ACC112 (cell line): ENCODE measurements around the gene SMAD3.

Experiments
- H2AFZ ChIP-seq: fragments of 200-600 bp; sonication (generic); one replicate; pipeline ENCODE4 v1.6.0; 2017; ENCODE audit warnings: antibody characterized with exemption, low read length; ENCODE audit not compliant: unreplicated experiment
- H3K27ac ChIP-seq: fragments of 200-600 bp; sonication (generic); 2 replicates; pipeline ENCODE4 v1.5.1; 2014; ENCODE audit warnings: low read depth, mild to moderate bottlenecking, antibody characterized with exemption, low read length, moderate library complexity
- H3K27me3 ChIP-seq: fragments of 200-600 bp; sonication (generic); 2 replicates; pipeline ENCODE4 v1.6.1; 2014; ENCODE audit warnings: mild to moderate bottlenecking, antibody characterized with exemption, low read length, moderate library complexity, mixed read lengths; ENCODE audit not compliant: insufficient read depth
- H3K36me3 ChIP-seq: fragments of 200-600 bp; sonication (generic); 2 replicates; pipeline ENCODE4 v1.6.1; 2016; ENCODE audit warnings: mild to moderate bottlenecking, antibody characterized with exemption, low read length, moderate library complexity, mixed read lengths; ENCODE audit not compliant: insufficient read depth
- H3K4me1 ChIP-seq: fragments of 200-600 bp; sonication (generic); one replicate; pipeline ENCODE4 v1.6.1; 2016; ENCODE audit warnings: low read length, mixed read lengths; ENCODE audit not compliant: insufficient read depth, unreplicated experiment, control insufficient read depth
- H3K4me3 ChIP-seq: fragments of 200-600 bp; sonication (generic); 2 replicates; pipeline ENCODE4 v1.5.1; 2014; ENCODE audit warnings: mild to moderate bottlenecking, low read depth, low read length
- H3K79me2 ChIP-seq: fragments of 200-600 bp; sonication (generic); one replicate; pipeline ENCODE4 v1.6.0; 2016; ENCODE audit warnings: low read length; ENCODE audit not compliant: control insufficient read depth, unreplicated experiment, insufficient read depth

The SMAD3 gene

DNA sequence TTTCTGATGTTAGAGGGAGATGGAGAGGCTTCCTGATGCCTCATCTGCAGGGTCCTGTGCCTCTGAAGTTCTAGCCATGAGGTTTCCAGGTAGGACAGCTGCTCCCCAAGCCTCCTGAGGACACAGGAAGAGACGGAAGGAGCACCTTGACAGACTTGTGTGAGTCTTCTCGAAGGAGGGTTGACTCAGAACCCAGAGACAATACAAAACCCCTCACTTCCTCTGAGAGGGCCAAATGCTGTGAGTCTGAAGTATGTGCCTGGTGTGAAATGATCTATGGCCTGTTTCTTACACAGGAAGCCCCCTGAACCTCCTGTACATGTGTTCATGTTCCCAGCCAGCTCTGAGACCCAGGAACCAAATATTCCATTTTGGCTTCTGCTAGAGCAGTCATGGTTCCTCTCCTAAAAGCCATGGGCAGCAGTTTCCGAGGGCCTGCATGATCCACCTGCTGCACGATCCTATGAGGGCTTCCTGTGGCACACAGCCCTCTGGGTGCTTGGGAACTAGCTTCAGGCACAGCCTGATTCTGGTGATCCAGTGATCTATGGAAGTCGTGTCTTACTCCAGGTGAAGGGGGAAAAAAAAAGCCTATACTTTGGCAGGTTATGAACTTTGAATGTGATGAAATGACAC is 126.9 kb downstream of the SMAD3 start:
- Histone ChIP-seq H3K27ac (no peak overlapping the region), H3K4me1 (peaks cover 34% of the 10 kb centered on the region), H3K4me3 (no peak overlapping the region), H2AFZ (no peak overlapping the region), H3K36me3 (peaks cover 54% of the 10 kb centered on the region; the same call in 1 of the 2 replicates), H3K79me2 (no peaks in the 10 kb centered on the region), H3K27me3 (no peaks in the 10 kb centered on the region)

GRCh38 chr15:67193223-67193990 is 128.0 kb downstream of the SMAD3 start:
- Histone ChIP-seq H3K4me1 (peaks cover 26% of the 10 kb centered on the region), H3K27me3 (no peaks in the 10 kb centered on the region), H3K79me2 (no peaks in the 10 kb centered on the region), H3K27ac (peak overlapping the region; percentile 17; the same call in 1 of the 2 replicates), H3K4me3 (no peak overlapping the region), H2AFZ (no peak overlapping the region), H3K36me3 (peaks cover 49% of the 10 kb centered on the region; the same call in 1 of the 2 replicates)

DNA sequence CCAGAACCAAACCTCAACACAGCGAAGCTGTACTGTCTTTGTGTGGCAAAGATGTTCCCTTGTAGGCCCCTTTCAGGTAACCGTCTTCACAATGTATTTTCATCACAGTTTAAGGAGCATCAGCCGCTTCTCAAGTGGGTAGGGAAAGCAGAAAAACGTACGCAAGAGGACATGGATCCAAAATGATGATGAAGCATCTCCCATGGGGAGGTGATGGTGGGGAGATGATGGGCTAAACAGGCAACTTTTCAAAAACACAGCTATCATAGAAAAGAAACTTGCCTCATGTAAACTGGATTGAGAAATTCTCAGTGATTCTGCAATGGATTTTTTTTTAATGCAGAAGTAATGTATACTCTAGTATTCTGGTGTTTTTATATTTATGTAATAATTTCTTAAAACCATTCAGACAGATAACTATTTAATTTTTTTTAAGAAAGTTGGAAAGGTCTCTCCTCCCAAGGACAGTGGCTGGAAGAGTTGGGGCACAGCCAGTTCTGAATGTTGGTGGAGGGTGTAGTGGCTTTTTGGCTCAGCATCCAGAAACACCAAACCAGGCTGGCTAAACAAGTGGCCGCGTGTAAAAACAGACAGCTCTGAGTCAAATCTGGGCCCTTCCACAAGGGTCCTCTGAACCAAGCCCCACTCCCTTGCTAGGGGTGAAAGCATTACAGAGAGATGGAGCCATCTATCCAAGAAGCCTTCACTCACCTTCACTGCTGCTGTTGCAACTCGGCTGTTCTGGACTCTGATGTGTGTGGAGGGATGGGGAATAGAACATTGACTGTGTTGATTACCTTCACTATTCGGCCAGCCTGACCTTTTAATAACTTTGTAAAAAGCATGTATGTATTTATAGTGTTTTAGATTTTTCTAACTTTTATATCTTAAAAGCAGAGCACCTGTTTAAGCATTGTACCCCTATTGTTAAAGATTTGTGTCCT is 129.0 kb downstream of the SMAD3 start:
- H3K36me3 ChIP-seq = peaks cover 43% of the 10 kb centered on the region; the same call in 1 of the 2 replicates
- no peak overlapping the region for H3K27ac ChIP-seq
- no peaks in the 10 kb centered on the region for H3K79me2 ChIP-seq
- H3K4me1 ChIP-seq = peaks cover 19% of the 10 kb centered on the region
- H3K4me3 ChIP-seq = no peak overlapping the region
- H2AFZ ChIP-seq = no peak overlapping the region
- no peaks in the 10 kb centered on the region for H3K27me3 ChIP-seq

DNA sequence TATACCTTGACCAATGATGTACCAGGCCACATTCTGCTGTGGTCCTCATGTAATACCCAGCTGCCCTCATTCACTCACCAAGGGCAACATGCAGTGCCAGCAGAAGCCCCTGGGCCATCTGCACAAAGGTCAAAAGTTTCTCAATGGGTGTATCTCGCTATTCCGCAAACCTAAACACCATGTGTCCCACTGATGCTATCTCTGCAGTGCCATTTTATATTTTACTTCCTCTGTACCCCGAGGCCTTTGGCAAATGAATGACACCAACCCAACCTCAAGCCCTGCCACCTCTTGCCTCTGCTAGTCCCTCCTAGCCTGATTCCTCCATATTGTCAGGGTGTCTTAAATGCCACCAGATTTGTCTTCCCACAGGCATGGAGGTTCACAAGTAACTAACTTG is 129.9 kb downstream of the SMAD3 start:
- Histone ChIP-seq H3K27me3 (no peaks in the 10 kb centered on the region), H3K79me2 (no peaks in the 10 kb centered on the region), H3K4me3 (no peak overlapping the region), H3K4me1 (peaks cover 26% of the 10 kb centered on the region), H3K27ac (no peak overlapping the region), H2AFZ (no peak overlapping the region), H3K36me3 (peaks cover 35% of the 10 kb centered on the region; the same call in 1 of the 2 replicates)

DNA sequence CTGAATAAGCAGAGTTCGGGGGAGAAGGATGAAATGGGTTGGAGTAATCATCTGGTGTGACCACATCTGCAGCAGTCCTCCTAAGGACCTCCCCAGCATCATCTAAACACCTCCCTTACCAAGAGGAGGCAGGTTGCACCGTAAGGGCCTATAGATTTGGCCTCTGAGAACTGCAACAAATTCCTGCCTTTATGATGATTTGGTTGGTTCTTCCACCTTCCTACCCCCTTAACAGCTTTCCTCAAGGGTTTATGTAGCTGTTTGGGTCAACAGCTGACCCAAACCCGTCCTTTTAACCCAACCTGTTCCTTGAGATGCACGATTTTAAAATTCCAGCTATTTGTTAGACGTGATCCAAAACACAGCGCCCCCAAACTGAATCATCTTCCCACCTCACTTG is 130.8 kb downstream of the SMAD3 start:
- Histone ChIP-seq H3K4me1 (peaks cover 35% of the 10 kb centered on the region), H3K27me3 (no peaks in the 10 kb centered on the region), H3K79me2 (no peaks in the 10 kb centered on the region), H3K4me3 (no peak overlapping the region), H3K27ac (peak overlapping the region; percentile 42), H2AFZ (no peak overlapping the region), H3K36me3 (peaks cover 27% of the 10 kb centered on the region; the same call in 1 of the 2 replicates)

GRCh38 chr15:67196672-67197363 is 131.4 kb downstream of the SMAD3 start:
- Histone ChIP-seq H3K36me3 (peaks cover 22% of the 10 kb centered on the region; the same call in 1 of the 2 replicates), H3K27ac (peak overlapping the region; percentile 42), H2AFZ (no peak overlapping the region), H3K27me3 (no peaks in the 10 kb centered on the region), H3K4me3 (no peak overlapping the region), H3K4me1 (peaks cover 39% of the 10 kb centered on the region), H3K79me2 (no peaks in the 10 kb centered on the region)

GRCh38 chr15:67197364-67197695 is 131.9 kb downstream of the SMAD3 start:
- Histone ChIP-seq H3K36me3 (peaks cover 16% of the 10 kb centered on the region; the same call in 1 of the 2 replicates), H3K4me1 (peaks cover 39% of the 10 kb centered on the region), H3K4me3 (no peak overlapping the region), H3K27me3 (no peaks in the 10 kb centered on the region), H3K79me2 (no peaks in the 10 kb centered on the region), H2AFZ (no peak overlapping the region), H3K27ac (peak overlapping the region; percentile 42; the same call in 1 of the 2 replicates)

GRCh38 chr15:67198157-67198754 is 132.9 kb downstream of the SMAD3 start:
- H3K27me3 ChIP-seq = no peaks in the 10 kb centered on the region
- no peak overlapping the region for H3K4me3 ChIP-seq
- no peaks in the 10 kb centered on the region for H3K79me2 ChIP-seq
- H3K4me1 ChIP-seq = peaks cover 39% of the 10 kb centered on the region
- H3K36me3 ChIP-seq = peaks cover 8% of the 10 kb centered on the region; the same call in 1 of the 2 replicates
- H2AFZ ChIP-seq = no peak overlapping the region
- H3K27ac ChIP-seq = no peak overlapping the region

DNA sequence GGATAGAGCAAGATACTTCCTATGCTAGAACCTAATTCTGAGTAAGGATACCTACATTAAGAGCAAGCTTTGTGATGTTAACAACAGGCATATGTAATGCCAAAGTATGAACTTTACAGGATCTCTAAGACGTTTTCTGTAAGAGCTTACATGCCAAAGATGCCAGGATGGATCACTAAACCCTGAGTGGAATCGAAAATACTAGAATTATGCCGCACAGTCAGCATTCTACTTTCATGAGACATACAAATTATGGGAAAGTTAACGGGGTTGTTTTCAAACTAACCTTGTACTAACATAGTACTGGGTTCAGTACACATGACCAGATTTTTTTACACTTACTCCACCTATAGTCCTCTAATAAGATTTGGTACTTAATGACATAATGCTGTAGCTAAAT is 134.0 kb downstream of the SMAD3 start:
- H3K36me3 ChIP-seq = no peaks in the 10 kb centered on the region
- no peak overlapping the region for H2AFZ ChIP-seq
- H3K4me1 ChIP-seq = peaks cover 31% of the 10 kb centered on the region

More for the DNA sequence above, 134.0 kb downstream of the SMAD3 start:
- H3K27me3 ChIP-seq = no peaks in the 10 kb centered on the region
- no peak overlapping the region for H3K4me3 ChIP-seq
- H3K79me2 ChIP-seq = no peaks in the 10 kb centered on the region
- peak overlapping the region; percentile 45 for H3K27ac ChIP-seq
